Measurements from ENCODE around the gene NCOA7. TPM values are rescaled to one million over a fixed set of nuclear protein-coding genes. Genes with fewer than 3 reads are reported as not detected.

The NCOA7 gene
- total and polyA plus RNA-seq, 2 of the 8 experiments (the other 6 are each of a cell fraction or from before 2014, with no cell fraction given), result 2.6 to 10.7 TPM

DNA sequence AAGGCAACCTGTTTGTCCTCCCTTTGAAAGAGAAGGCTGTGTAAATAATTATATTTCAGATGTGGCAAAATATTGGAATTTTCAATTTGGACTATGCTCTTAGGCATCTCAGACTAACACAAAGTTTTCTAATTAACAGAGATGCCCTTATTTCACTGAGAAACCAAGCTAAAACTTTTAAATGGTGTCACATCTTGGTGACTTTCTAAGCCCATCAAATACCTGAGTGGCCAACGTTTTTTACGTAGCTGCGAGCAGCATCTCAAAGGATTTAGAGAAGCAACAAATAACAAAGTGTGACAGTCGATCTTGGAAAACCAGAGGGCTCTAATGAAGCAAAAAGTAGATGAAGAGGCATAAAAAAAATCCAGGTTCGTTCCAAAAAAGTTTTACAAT is 44.7 kb upstream of the NCOA7 start (continued):
- TF ChIP-seq CHD7 (IDR thresholded peaks at IDR 0.05; ENCODE audit: insufficient replicate concordance, low read length) (peak; percentile 16), KDM1A (IDR thresholded peaks at IDR 0.05; ENCODE audit: borderline replicate concordance, low read length) (no peak)
